Vagina (tissue), 2 donors: Measurements from ENCODE around the gene WNK2. TPM values are rescaled to one million over a fixed set of nuclear protein-coding genes. Genes with fewer than 3 reads are reported as not detected.

Experiments used
- DNase-seq, 2 donors: peaks; one replicate each; pipeline ENCODE4 v3.0.0-alpha.2; 2017; ENCODE audit errors: extremely low spot score in 2 of 2
- H3K27ac ChIP-seq: fragments of 200-600 bp; sonication (generic); one replicate; pipeline ENCODE4 v1.5.1; 2019
- H3K27me3 ChIP-seq: fragments of 200-600 bp; sonication (generic); one replicate; pipeline ENCODE4 v1.5.1; 2019
- H3K36me3 ChIP-seq, 2 donors: fragments of 200-600 bp; sonication (generic); one replicate each; pipeline ENCODE4 v1.5.1; 2017 to 2019
- H3K4me1 ChIP-seq: fragments of 200-600 bp; sonication (generic); one replicate; pipeline ENCODE4 v1.5.1; 2019
- H3K4me3 ChIP-seq, 2 donors: fragments of 200-600 bp; sonication (generic); 1 replicate in 1 of 2; 2 replicates in 1 of 2; pipeline ENCODE4 v1.5.1; 2016 to 2019
- H3K9me3 ChIP-seq: fragments of 200-600 bp; sonication (generic); one replicate; pipeline ENCODE4 v1.5.1; 2019
- CTCF ChIP-seq, 3 experiments: fragments of 450-650 bp in 2 of 3; fragments of 200-600 bp in 1 of 3; sonication (generic) in 1 of 3; IDR thresholded peaks; one replicate each; pipeline ENCODE4 v1.5.1; 2017 to 2019; ENCODE audit warnings: antibody characterized with exemption in 3 of 3, mild to moderate bottlenecking in 2 of 3, moderate library complexity in 2 of 3
- POLR2A ChIP-seq, 2 donors: fragments of 450-650 bp; IDR thresholded peaks; one replicate each; pipeline ENCODE4 v1.6.1; 2017; ENCODE audit warnings: antibody characterized with exemption in 2 of 2, mild to moderate bottlenecking in 2 of 2, moderate library complexity in 2 of 2
- POLR2AphosphoS5 ChIP-seq, 2 donors: sonication (generic); formaldehyde crosslinking; IDR thresholded peaks; one replicate each; pipeline ENCODE4 v1.9.0; 2017; ENCODE audit warnings: antibody characterized with exemption in 2 of 2, mild to moderate bottlenecking in 2 of 2, low read depth in 1 of 2; ENCODE audit not compliant: insufficient read depth in 1 of 2
- intact Hi-C: fragments of 100-400 bp; cut with DNase I; formaldehyde crosslinking; loops from one replicate; pipeline ENCODE4 v1.15.1; 2023
- total RNA-seq: library from RNA; depleted of rRNA; stranded (reverse); fragments of >200 nt; gene quantifications from one replicate; pipeline ENCODE4 v1.2.3, GENCODE V29; 2016

Gene WNK2
- total RNA-seq, 1 donor from 2014 or later = 24.8 TPM

GRCh38 chr9:93238953-93239925 is 55.3 kb downstream of the WNK2 start:
- no peak for DNase-seq
- no peaks in the 10 kb centered on the region for H3K27me3 ChIP-seq
- H3K4me3 ChIP-seq = no peak overlapping the region
- peaks cover 6% of the 10 kb centered on the region for H3K4me1 ChIP-seq
- H3K36me3 ChIP-seq = no peaks in the 10 kb centered on the region
- intact Hi-C loops = no loop called here
- TF ChIP-seq CTCF (IDR thresholded peaks at IDR 0.05) (no peak), POLR2A (IDR thresholded peaks at IDR 0.05) (no peak), POLR2AphosphoS5 (IDR thresholded peaks at IDR 0.05; ENCODE audit: insufficient read depth in 1 of 2, low read depth in 1 of 2) (no peak)
- H3K27ac ChIP-seq = no peak overlapping the region
- no peaks in the 10 kb centered on the region for H3K9me3 ChIP-seq

DNA sequence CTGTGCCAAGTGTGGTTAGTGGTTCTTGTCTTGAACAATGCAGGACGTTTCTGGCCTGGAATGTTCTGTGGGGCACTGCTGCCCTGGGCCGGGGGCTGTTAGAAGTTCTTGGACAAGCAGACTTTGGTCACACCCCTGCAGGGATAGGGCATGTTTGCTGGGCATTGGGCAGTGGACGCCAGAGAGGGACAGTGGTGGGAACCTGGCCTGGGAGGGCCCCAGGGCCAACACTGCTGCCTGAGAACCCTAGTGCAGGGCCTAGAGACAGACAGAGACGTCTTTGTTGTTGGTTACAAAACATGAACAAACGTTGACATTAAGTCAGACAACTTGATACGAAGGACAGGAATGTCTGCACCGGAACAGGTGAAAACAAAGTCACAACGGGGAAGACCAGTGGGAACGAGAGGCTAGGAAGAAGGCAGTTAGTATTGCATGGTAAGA is 57.0 kb downstream of the WNK2 start:
- H3K36me3 ChIP-seq = no peaks in the 10 kb centered on the region
- no peaks in the 10 kb centered on the region for H3K9me3 ChIP-seq
- DNase-seq = no peak
- intact Hi-C loops = no loop called here
- H3K27ac ChIP-seq = no peak overlapping the region
- H3K4me1 ChIP-seq = peaks cover under 1% of the 10 kb centered on the region
- H3K27me3 ChIP-seq = no peaks in the 10 kb centered on the region
- H3K4me3 ChIP-seq = no peak overlapping the region
- TF ChIP-seq POLR2AphosphoS5 (IDR thresholded peaks at IDR 0.05; ENCODE audit: insufficient read depth in 1 of 2, low read depth in 1 of 2) (no peak), CTCF (IDR thresholded peaks at IDR 0.05) (no peak), POLR2A (IDR thresholded peaks at IDR 0.05) (no peak)

DNA sequence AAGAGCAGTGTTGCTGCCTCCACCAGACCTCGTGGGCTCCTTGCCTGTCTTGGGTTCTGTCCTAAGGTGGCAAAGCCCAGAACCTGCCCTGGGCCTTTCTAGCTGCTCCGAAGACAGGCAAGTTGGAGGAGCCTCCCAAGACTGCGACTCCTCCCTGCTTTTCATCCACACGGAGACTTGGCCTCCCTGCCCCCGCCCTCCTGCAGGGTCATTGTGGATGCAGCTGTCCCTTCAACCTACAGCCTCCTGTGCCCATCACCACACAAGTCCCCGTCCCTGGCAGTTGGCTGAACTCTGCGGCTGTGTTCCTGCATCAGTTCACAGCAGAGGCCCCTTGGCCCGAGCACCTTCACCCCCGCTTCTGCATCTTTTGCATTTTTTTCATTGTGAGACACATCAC is 59.2 kb downstream of the WNK2 start:
- Histone ChIP-seq H3K27me3 (no peaks in the 10 kb centered on the region), H3K9me3 (no peaks in the 10 kb centered on the region), H3K27ac (no peak overlapping the region), H3K4me1 (no peaks in the 10 kb centered on the region), H3K36me3 (no peaks in the 10 kb centered on the region), H3K4me3 (no peak overlapping the region)
- TF ChIP-seq CTCF (IDR thresholded peaks at IDR 0.05) (no peak), POLR2A (IDR thresholded peaks at IDR 0.05) (no peak), POLR2AphosphoS5 (IDR thresholded peaks at IDR 0.05; ENCODE audit: insufficient read depth in 1 of 2, low read depth in 1 of 2) (no peak)
- intact Hi-C loops = no loop called here
- DNase-seq = no peak

DNA sequence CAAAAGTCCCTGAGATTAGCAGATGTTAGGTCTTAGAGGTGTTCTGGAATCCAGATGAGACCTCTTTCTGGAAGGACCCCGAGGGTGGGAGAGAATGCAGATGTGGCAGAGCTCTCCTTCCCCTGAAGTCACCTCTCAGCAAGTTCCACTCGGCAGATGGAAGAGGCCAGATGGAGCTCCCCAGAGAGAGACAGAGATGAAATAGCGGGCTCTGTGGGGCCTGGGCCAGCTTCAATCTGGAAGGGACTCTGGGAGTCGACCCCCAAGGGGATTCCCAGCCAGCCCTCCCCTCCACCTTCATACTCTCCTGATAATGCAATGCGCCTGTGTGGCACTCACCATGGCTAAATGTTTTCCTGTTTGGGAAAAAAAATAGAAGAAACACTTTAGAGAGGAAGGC is 60.2 kb downstream of the WNK2 start:
- H3K36me3 ChIP-seq = no peaks in the 10 kb centered on the region
- H3K27me3 ChIP-seq = no peaks in the 10 kb centered on the region
- no peaks in the 10 kb centered on the region for H3K9me3 ChIP-seq
- H3K4me1 ChIP-seq = no peaks in the 10 kb centered on the region
- TF ChIP-seq CTCF (IDR thresholded peaks at IDR 0.05) = no peak
- no peak for TF ChIP-seq POLR2A (IDR thresholded peaks at IDR 0.05)
- TF ChIP-seq POLR2AphosphoS5 (IDR thresholded peaks at IDR 0.05; ENCODE audit: insufficient read depth in 1 of 2, low read depth in 1 of 2) = no peak
- H3K27ac ChIP-seq = no peak overlapping the region
- no peak overlapping the region for H3K4me3 ChIP-seq
- intact Hi-C loops = no loop called here
- DNase-seq = no peak
